Spleen (tissue), 7 donors: ENCODE data around the gene SRPK1.

Experiments
- CTCF ChIP-seq, 11 experiments: fragments of 200-600 bp in 7 of 11; fragments of 450-650 bp in 4 of 11; sonication (generic) in 4 of 11; IDR thresholded peaks in 8 of 11; conservative IDR thresholded peaks in 3 of 11; 1 replicate in 7 of 11; 2 replicates in 4 of 11; pipeline versions ENCODE4 v1.4.0 to v1.8.0; 2016 to 2021; ENCODE audit warnings: antibody characterized with exemption in 11 of 11, inconsistent platforms in 4 of 11, mild to moderate bottlenecking in 1 of 11
- POLR2AphosphoS5 ChIP-seq, 3 donors: sonication (generic); formaldehyde crosslinking; IDR thresholded peaks; one replicate each; pipeline ENCODE4 v1.5.1; 2017; ENCODE audit warnings: antibody characterized with exemption in 3 of 3
- donor health status: DM: no; HTN: no; CAD: no; lungs with moderate emphysema.
- donor health status: DM: no; HTN: no; CAD: no.
- donor health status: DM: no; HTN: no; CAD: no.

- TF ChIP-seq CTCF (IDR thresholded peaks at IDR 0.05 in 8 of 11, conservative IDR thresholded peaks at IDR 0.05 in 3 of 11), result no peak
- TF ChIP-seq POLR2AphosphoS5 (IDR thresholded peaks at IDR 0.05), result no peak
Measured at GRCh38 chr6:35933844-35934243, 12.9 kb upstream of the SRPK1 start.
